HG03432 (cell line): ENCODE measurements around the gene USP12.
"Not testable (repeated sequence)": the region's sequence is repeated elsewhere in the genome, so short reads cannot be mapped to it uniquely, and the experiment has no call there.

Experiments used
- ATAC-seq: cut with Tn5 transposase; IDR thresholded peaks from one replicate; pipeline ENCODE4 v1.9.1; 2021; ENCODE audit warnings: mild to moderate bottlenecking, moderate library complexity; ENCODE audit not compliant: unreplicated experiment

Gene USP12

GRCh38 chr13:27124571-27124970 is 47.0 kb downstream of the USP12 start:
- no peak for ATAC-seq

GRCh38 chr13:27123445-27123844 is 48.2 kb downstream of the USP12 start:
- ATAC-seq, result not testable (repeated sequence)

GRCh38 chr13:27122036-27122435 is 49.6 kb downstream of the USP12 start:
- no peak for ATAC-seq

- ATAC-seq, result no peak
Observed at GRCh38 chr13:27120811-27121210, 50.8 kb downstream of the USP12 start.

GRCh38 chr13:27120011-27120410 is 51.6 kb downstream of the USP12 start:
- no peak for ATAC-seq

- no peak for ATAC-seq
Observed at GRCh38 chr13:27118428-27119054, 53.1 kb downstream of the USP12 start.

- ATAC-seq, result no peak
Observed at GRCh38 chr13:27117952-27118351, 53.7 kb downstream of the USP12 start.

- ATAC-seq, result no peak
Observed at GRCh38 chr13:27117158-27117557, 54.5 kb downstream of the USP12 start.

GRCh38 chr13:27113436-27113835 is 58.2 kb downstream of the USP12 start:
- no peak for ATAC-seq

GRCh38 chr13:27112006-27112405 is 59.6 kb downstream of the USP12 start:
- peak; percentile 48 for ATAC-seq

GRCh38 chr13:27110056-27110746 is 61.4 kb downstream of the USP12 start:
- no peak for ATAC-seq

- ATAC-seq, result no peak
Observed at GRCh38 chr13:27106144-27106543, 65.5 kb downstream of the USP12 start.

GRCh38 chr13:27104606-27105005 is 67.0 kb downstream of the USP12 start:
- no peak for ATAC-seq

GRCh38 chr13:27101847-27102246 is 69.8 kb downstream of the USP12 start:
- no peak for ATAC-seq

GRCh38 chr13:27101289-27101688 is 70.3 kb downstream of the USP12 start:
- no peak for ATAC-seq

- ATAC-seq, result no peak
Observed at GRCh38 chr13:27097691-27098090, 73.9 kb downstream of the USP12 start.

- ATAC-seq, result no peak
Observed at GRCh38 chr13:27091451-27091850, 80.2 kb downstream of the USP12 start.

GRCh38 chr13:27088619-27089018 is 83.0 kb downstream of the USP12 start:
- no peak for ATAC-seq

- ATAC-seq, result no peak
Observed at GRCh38 chr13:27086599-27087265, 84.9 kb downstream of the USP12 start.

GRCh38 chr13:27083183-27083582 is 88.4 kb downstream of the USP12 start:
- ATAC-seq, result no peak

GRCh38 chr13:27081893-27082679 is 89.5 kb downstream of the USP12 start:
- no peak for ATAC-seq
